Brain microvascular endothelial cell (primary cell): Measurements from ENCODE around the gene POLR2B.
A peak's percentile ranks its signal among the peaks of the same experiment; 100 is the strongest.
"Not testable (repeated sequence)": the region's sequence is repeated elsewhere in the genome, so short reads cannot be mapped to it uniquely, and the experiment has no call there.

Source experiments
- DNase-seq: peaks from one replicate; pipeline ENCODE4 v3.0.0-alpha.2; 2020
- H3K27ac ChIP-seq: fragments of 250-450 bp; sonication (Bioruptor Pico); 2 replicates; pipeline ENCODE4 v1.5.1; 2020; ENCODE audit warnings: mild to moderate bottlenecking, moderate library complexity
- H3K27me3 ChIP-seq: fragments of 250-450 bp; sonication (Bioruptor Pico); replicated peaks from 2 replicates; pipeline ENCODE4 v1.5.1; 2020; ENCODE audit warnings: mild to moderate bottlenecking
- H3K36me3 ChIP-seq: fragments of 250-450 bp; sonication (Bioruptor Pico); replicated peaks from 2 replicates; pipeline ENCODE4 v1.5.1; 2020; ENCODE audit warnings: mild to moderate bottlenecking
- H3K4me3 ChIP-seq: 2 replicates; pipeline ENCODE4 v1.5.1; 2011; ENCODE audit warnings: low read depth, mild to moderate bottlenecking, control low read depth, low read length, moderate library complexity
- in situ Hi-C: cut with HindIII; loops from 2 replicates; pipeline ENCODE4 v1.10.0; 2017; ENCODE audit warnings: low sequenced_read_pairs, low pct_ligation_motif_present
- TF ChIP-seq, protein P1 (sequence below): IDR thresholded peaks from 2 replicates; pipeline ENCODE4 v1.5.1; 2011; ENCODE audit warnings: low read depth, mild to moderate bottlenecking, moderate library complexity, low read length, control low read depth, inconsistent platforms; ENCODE audit errors: missing control alignments

POLR2B gene

DNA sequence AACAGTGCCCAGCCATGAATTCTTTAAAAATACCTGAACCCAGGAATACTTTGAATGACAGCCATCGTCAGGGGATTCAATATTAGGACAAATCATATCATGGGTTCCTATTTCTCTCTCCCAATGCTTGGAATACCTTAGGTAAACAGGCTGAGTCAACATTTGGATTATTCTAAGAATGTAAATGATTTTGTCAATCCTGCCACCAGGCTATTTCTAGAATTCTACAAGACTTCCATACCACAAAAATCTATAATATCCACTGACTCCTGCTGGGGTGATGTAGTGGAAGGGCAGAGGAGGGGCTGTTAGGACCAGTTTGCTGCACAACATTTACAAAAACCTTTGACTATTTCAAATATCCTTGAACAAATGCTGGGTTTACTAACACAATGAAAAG lies 66.3 kb downstream of the POLR2B start:
- no peak overlapping the region for H3K4me3 ChIP-seq
- H3K27ac ChIP-seq, result peak overlapping the region; percentile 53
- no peaks in the 10 kb centered on the region for H3K27me3 ChIP-seq
- TF ChIP-seq, protein P1, sequence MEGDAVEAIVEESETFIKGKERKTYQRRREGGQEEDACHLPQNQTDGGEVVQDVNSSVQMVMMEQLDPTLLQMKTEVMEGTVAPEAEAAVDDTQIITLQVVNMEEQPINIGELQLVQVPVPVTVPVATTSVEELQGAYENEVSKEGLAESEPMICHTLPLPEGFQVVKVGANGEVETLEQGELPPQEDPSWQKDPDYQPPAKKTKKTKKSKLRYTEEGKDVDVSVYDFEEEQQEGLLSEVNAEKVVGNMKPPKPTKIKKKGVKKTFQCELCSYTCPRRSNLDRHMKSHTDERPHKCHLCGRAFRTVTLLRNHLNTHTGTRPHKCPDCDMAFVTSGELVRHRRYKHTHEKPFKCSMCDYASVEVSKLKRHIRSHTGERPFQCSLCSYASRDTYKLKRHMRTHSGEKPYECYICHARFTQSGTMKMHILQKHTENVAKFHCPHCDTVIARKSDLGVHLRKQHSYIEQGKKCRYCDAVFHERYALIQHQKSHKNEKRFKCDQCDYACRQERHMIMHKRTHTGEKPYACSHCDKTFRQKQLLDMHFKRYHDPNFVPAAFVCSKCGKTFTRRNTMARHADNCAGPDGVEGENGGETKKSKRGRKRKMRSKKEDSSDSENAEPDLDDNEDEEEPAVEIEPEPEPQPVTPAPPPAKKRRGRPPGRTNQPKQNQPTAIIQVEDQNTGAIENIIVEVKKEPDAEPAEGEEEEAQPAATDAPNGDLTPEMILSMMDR, result peak; percentile 16
- in situ Hi-C loops, result no loop called here
- no peak for DNase-seq
- peaks cover 29% of the 10 kb centered on the region for H3K36me3 ChIP-seq

DNA sequence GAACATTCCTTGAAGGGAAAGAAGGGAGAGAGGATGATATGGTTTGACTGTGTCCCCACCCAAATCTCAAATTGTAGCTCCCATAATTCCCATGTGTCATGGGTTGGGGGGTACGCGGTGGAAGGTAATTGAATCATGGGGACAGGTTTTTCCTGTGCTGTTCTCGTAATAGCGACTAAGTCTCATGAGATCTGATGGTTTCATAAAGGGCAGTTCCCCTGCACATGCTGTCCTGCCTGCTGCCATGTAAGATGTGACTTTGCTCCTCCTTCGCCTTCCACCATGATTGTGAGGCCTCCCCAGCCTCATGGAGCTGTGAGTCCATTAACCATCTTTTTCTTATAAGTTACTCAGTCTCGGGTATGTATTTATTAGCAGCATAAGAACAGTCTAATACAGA lies 68.3 kb downstream of the POLR2B start:
- H3K27me3 ChIP-seq, H3K4me3 ChIP-seq, in situ Hi-C loops, DNase-seq: not testable (repeated sequence)
- Histone ChIP-seq H3K36me3 (peaks cover 26% of the 10 kb centered on the region), H3K27ac (peak overlapping the region; percentile 19)

DNA sequence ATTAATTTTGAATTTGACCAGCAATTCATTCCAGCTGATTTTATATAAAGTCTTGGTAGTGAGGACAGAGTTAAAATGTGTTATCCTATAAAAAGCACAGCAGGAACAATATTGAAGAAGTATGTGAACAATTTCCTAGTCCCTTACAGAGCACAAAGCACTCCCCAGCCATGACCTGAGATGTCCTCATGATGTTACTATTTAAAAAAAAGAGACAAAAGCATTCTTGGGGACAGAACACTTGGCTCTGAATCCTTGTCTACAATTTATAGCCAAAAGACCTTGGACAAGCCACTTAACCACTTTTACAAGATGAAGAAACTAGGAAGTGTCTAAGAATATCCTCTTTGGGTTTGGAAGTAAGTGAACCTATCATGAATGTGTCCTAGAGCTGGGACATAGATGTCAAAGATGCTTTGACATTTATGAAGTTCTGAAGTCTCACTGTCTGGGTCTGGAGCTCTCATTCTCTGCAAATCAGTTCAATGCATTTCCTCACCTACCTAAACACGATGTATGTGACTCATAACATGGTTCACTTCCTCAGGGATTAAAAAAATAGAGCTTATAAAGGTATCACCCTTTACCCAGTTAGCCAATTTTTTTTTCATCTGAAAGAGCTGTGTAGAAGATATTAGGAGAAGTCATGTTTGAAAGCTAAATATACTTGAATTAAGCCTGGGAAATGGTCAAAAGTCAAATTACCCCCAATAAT lies 70.1 kb downstream of the POLR2B start:
- DNase-seq, result no peak
- Histone ChIP-seq H3K27me3 (no peaks in the 10 kb centered on the region), H3K36me3 (peaks cover 38% of the 10 kb centered on the region), H3K4me3 (no peak overlapping the region), H3K27ac (peak overlapping the region; percentile 5)
- in situ Hi-C loops, result no loop called here
- TF ChIP-seq, protein P1, result no peak

DNA sequence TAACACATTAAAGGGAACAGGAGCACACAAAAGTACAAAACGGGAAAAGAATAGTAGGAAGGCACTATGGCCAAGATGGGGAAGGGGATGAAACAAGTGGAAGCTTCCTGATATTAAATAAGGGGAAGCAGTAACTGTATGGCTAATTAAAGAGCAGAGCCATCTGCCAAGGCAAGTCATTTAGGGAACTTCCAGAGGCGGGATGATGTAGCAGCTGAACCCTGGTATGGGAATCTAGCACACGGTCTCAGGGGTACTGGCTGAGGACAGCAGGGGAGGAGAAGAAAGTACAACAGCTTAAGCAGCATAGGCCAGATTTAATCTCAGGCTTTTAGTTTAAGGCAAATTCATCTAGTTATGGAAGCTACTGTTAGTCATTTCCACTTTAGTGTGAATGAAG lies 72.4 kb downstream of the POLR2B start:
- no peak for DNase-seq
- H3K4me3 ChIP-seq, result no peak overlapping the region
- in situ Hi-C loops, result no loop called here
- peaks cover 55% of the 10 kb centered on the region for H3K36me3 ChIP-seq
- TF ChIP-seq, protein P1, result no peak
- peak overlapping the region; percentile 33 for H3K27ac ChIP-seq
- no peaks in the 10 kb centered on the region for H3K27me3 ChIP-seq

DNA sequence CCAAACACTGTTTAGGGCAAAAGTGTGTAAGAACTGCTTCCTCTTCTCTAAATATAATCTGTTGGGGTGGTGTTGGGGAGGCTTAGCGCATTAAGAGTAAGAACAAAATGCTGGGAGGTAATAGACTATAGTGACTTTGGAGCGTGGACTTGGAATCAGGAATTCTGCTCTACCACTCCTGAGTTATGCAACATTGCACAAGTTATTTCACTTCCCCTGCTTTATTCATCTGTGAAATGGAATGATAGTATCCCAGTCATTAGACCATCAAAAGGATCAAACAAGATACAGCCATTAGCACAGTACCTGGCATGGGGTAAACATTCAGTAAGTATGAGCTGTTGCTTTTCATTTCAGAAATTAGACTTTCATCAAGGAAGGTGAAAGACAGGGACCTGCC lies 72.8 kb downstream of the POLR2B start:
- in situ Hi-C loops, result no loop called here
- H3K4me3 ChIP-seq, result no peak overlapping the region
- no peak for DNase-seq
- TF ChIP-seq, protein P1, result no peak
- peaks cover 59% of the 10 kb centered on the region for H3K36me3 ChIP-seq
- H3K27me3 ChIP-seq, result no peaks in the 10 kb centered on the region
- peak overlapping the region; percentile 33 for H3K27ac ChIP-seq

DNA sequence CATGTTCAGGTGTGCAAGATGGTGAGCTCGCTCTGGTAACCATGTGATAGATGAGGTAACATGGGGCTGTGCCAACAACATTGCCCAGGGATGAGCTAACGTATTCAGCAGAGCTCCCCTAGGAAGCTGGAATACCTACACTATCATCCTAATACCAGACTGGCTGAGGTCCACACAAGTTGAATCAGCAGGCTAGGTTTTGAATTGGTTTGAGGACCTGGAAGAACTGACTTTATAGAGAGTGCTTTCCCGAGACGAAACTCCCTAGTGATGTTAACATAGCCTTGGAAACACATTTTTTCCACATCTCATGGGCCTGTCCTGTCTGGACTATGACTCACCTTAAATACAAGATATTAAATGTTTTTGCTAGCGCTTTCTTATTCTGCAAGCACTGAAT lies 74.8 kb downstream of the POLR2B start:
- H3K36me3 ChIP-seq, result peaks cover 71% of the 10 kb centered on the region
- DNase-seq, result peak; percentile 84
- H3K4me3 ChIP-seq, result no peak overlapping the region
- peak overlapping the region; percentile 57 for H3K27ac ChIP-seq
- TF ChIP-seq, protein P1, result no peak
- H3K27me3 ChIP-seq, result no peaks in the 10 kb centered on the region
- in situ Hi-C loops, result no loop called here
